Measurements from ENCODE around the gene PLEKHM3. TPM values are rescaled to one million over a fixed set of nuclear protein-coding genes. Genes with fewer than 3 reads are reported as not detected.

The PLEKHM3 gene
- total and polyA plus RNA-seq, 2 of the 13 experiments (the other 11 are each of a cell fraction or from before 2014, with no cell fraction given), result 4.5 to 4.7 TPM

GRCh38 chr2:207819839-207820784, 205.2 kb downstream of the PLEKHM3 start (continued):
- TF ChIP-seq ZBTB43 (CRISPR knock-in tag; conservative IDR thresholded peaks at IDR 0.05) (peak; percentile 92), FOXA1 (IDR thresholded peaks at IDR 0.05) (no peak), FOXA1 (CRISPR knock-in tag; IDR thresholded peaks at IDR 0.05) (peak; percentile 48; the same call in 1 of the 2 replicates), ZNF788 (CRISPR knock-in tag; IDR thresholded peaks at IDR 0.05; ENCODE audit: borderline replicate concordance) (no peak; the same call in 1 of the 2 replicates), GMEB1 (CRISPR knock-in tag; IDR thresholded peaks at IDR 0.05; ENCODE audit: borderline replicate concordance) (peak; percentile 14; the same call in 1 of the 2 replicates), ISX (CRISPR knock-in tag; conservative IDR thresholded peaks at IDR 0.05) (no peak), REXO4 (CRISPR knock-in tag; IDR thresholded peaks at IDR 0.05; ENCODE audit: borderline replicate concordance) (no peak), SYNCRIP (IDR thresholded peaks at IDR 0.05; ENCODE audit: insufficient read depth, low read depth, low read length) (no peak), TBX2 (CRISPR knock-in tag; IDR thresholded peaks at IDR 0.05; ENCODE audit: borderline replicate concordance) (peak; percentile 96), SP5 (CRISPR knock-in tag; IDR thresholded peaks at IDR 0.05; ENCODE audit: borderline replicate concordance, low read depth) (peak; percentile 91), HIC2 (CRISPR knock-in tag; IDR thresholded peaks at IDR 0.05; ENCODE audit: low read depth) (peak; percentile 75; the same call in 1 of the 2 replicates), ZBTB33 (CRISPR knock-in tag; IDR thresholded peaks at IDR 0.05) (peak; percentile 47; the same call in 1 of the 2 replicates), MTERF4 (CRISPR knock-in tag; IDR thresholded peaks at IDR 0.05) (no peak), TBP (CRISPR knock-in tag; IDR thresholded peaks at IDR 0.05) (no peak), RNF2 (conservative IDR thresholded peaks at IDR 0.05; ENCODE audit: low read depth) (no peak), TIGD3 (CRISPR knock-in tag; IDR thresholded peaks at IDR 0.05; ENCODE audit: borderline replicate concordance) (no peak), ZFP90 (CRISPR knock-in tag; IDR thresholded peaks at IDR 0.05; ENCODE audit: borderline replicate concordance) (peak; percentile 70; the same call in 1 of the 2 replicates), XRCC5 (optimal IDR thresholded peaks at IDR 0.05; ENCODE audit: low read length) (no peak), ZSCAN25 (CRISPR knock-in tag; IDR thresholded peaks at IDR 0.05) (no peak)

Measured in HepG2 (cell line).